HepG2 (cell line): Measurements from ENCODE around the gene APOBEC3B. TPM values are rescaled to one million over a fixed set of nuclear protein-coding genes. Genes with fewer than 3 reads are reported as not detected.

Experiments used
- ASH2L ChIP-seq: fragments of 300-600, 200-600 bp; sonication (generic); IDR thresholded peaks from 2 replicates; pipeline ENCODE4 v1.7.0; 2017; ENCODE audit warnings: low read depth, mild to moderate bottlenecking, moderate library complexity, mixed read lengths, low read length; ENCODE audit not compliant: insufficient read length
- ELF3 ChIP-seq: IDR thresholded peaks from 2 replicates; pipeline ENCODE4 v1.6.1; 2016; ENCODE audit warnings: missing genetic modification reagents, missing compliant biosample characterization
- ELF4 ChIP-seq: sonication (generic); formaldehyde crosslinking; IDR thresholded peaks from 2 replicates; pipeline ENCODE4 v1.5.0; 2020; ENCODE audit warnings: missing genetic modification reagents, mild to moderate bottlenecking, moderate library complexity, borderline replicate concordance
- GATAD1 ChIP-seq: IDR thresholded peaks from 2 replicates; pipeline ENCODE4 v1.6.1; 2016; ENCODE audit warnings: missing genetic modification reagents, missing compliant biosample characterization
- GLI4 ChIP-seq: sonication (generic); formaldehyde crosslinking; IDR thresholded peaks from 2 replicates; pipeline ENCODE4 v1.5.1; 2020; ENCODE audit warnings: missing genetic modification reagents, mild to moderate bottlenecking, moderate library complexity, borderline replicate concordance
- HNF4A ChIP-seq: sonication (generic); formaldehyde crosslinking; IDR thresholded peaks from 2 replicates; pipeline ENCODE4 v1.4.0; 2020; ENCODE audit warnings: missing genetic modification reagents
- IRX3 ChIP-seq: sonication (generic); formaldehyde crosslinking; IDR thresholded peaks from 2 replicates; pipeline ENCODE4 v1.8.1; 2023; ENCODE audit warnings: mild to moderate bottlenecking, low read depth, missing genetic modification reagents, borderline replicate concordance
- MBD4 ChIP-seq: IDR thresholded peaks from 2 replicates; pipeline ENCODE4 v1.6.1; 2012; ENCODE audit warnings: low read length, inconsistent platforms, borderline replicate concordance
- MEIS1 ChIP-seq: sonication (generic); formaldehyde crosslinking; IDR thresholded peaks from 2 replicates; pipeline ENCODE4 v1.9.0; 2021; ENCODE audit warnings: mild to moderate bottlenecking, missing genetic modification reagents, moderate library complexity, borderline replicate concordance
- NFYB ChIP-seq: sonication (generic); formaldehyde crosslinking; IDR thresholded peaks from 2 replicates; pipeline ENCODE4 v1.4.0; 2020; ENCODE audit warnings: missing genetic modification reagents
- POGK ChIP-seq: sonication (generic); formaldehyde crosslinking; conservative IDR thresholded peaks from 2 replicates; pipeline ENCODE4 v1.8.0; 2022; ENCODE audit warnings: mild to moderate bottlenecking, moderate library complexity, missing genetic modification reagents
- POLR2AphosphoS5 ChIP-seq: IDR thresholded peaks from 2 replicates; pipeline ENCODE4 v1.6.1; 2012; ENCODE audit warnings: low read depth, low read length
- SIN3A ChIP-seq: IDR thresholded peaks from 2 replicates; pipeline ENCODE4 v1.6.1; 2011; ENCODE audit warnings: low read depth, mild to moderate bottlenecking, control low read depth, low read length, borderline replicate concordance
- ZBTB21 ChIP-seq: sonication (generic); formaldehyde crosslinking; IDR thresholded peaks from 2 replicates; pipeline ENCODE4 v1.4.0; 2020; ENCODE audit warnings: missing genetic modification reagents
- ZBTB38 ChIP-seq: sonication (generic); formaldehyde crosslinking; IDR thresholded peaks from 2 replicates; pipeline ENCODE4 v1.5.1; 2020; ENCODE audit warnings: mild to moderate bottlenecking, missing genetic modification reagents
- ZBTB7B ChIP-seq: sonication (generic); formaldehyde crosslinking; IDR thresholded peaks from 2 replicates; pipeline ENCODE4 v1.4.0; 2020; ENCODE audit warnings: missing genetic modification reagents
- ZFP36L1 ChIP-seq: sonication (generic); formaldehyde crosslinking; IDR thresholded peaks from 2 replicates; pipeline ENCODE4 v1.8.0; 2022; ENCODE audit warnings: mild to moderate bottlenecking, missing genetic modification reagents, moderate library complexity
- ZFP91 ChIP-seq: sonication (generic); formaldehyde crosslinking; IDR thresholded peaks from 2 replicates; pipeline ENCODE4 v1.9.0; 2022; ENCODE audit warnings: missing genetic modification reagents, mild to moderate bottlenecking, borderline replicate concordance
- ZNF33B ChIP-seq: sonication (generic); formaldehyde crosslinking; IDR thresholded peaks from 2 replicates; pipeline ENCODE4 v1.5.1; 2020; ENCODE audit warnings: mild to moderate bottlenecking, missing genetic modification reagents
- ZNF564 ChIP-seq: sonication (generic); formaldehyde crosslinking; IDR thresholded peaks from 2 replicates; pipeline ENCODE4 v1.8.1; 2023; ENCODE audit warnings: mild to moderate bottlenecking, missing genetic modification reagents
- ZSCAN9 ChIP-seq: IDR thresholded peaks from 2 replicates; pipeline ENCODE4 v1.6.1; 2016; ENCODE audit warnings: borderline replicate concordance
- polyA plus RNA-seq, 8 experiments: library from polyadenylated mRNA; depleted of rRNA in 3 of 8; stranded (reverse) in 7 of 8; unstranded in 1 of 8; fragments of >200 nt; fragmentation: Illumina TruSeq in 4 of 8; extraction: Trizol in 4 of 8; gene quantifications; 2 replicates each; pipeline versions ENCODE4 v1.2.1 to v1.2.3, GENCODE V29; 2011 to 2016; ENCODE audit warnings: low read depth in 4 of 8, missing spikeins in 1 of 8, mixed read lengths in 1 of 8; ENCODE audit not compliant: insufficient read depth in 1 of 8
- total RNA-seq, 5 experiments: library from RNA; depleted of rRNA; stranded (reverse); fragments of >200 nt; fragmentation: Illumina TruSeq; extraction: Trizol; gene quantifications; 2 replicates each; pipeline ENCODE4 v1.2.3, GENCODE V29; 2016; ENCODE audit warnings: low read depth in 1 of 5
- TF ChIP-seq, protein P1 (sequence below): sonication (generic); formaldehyde crosslinking; IDR thresholded peaks from 2 replicates; pipeline ENCODE4 v1.4.0; 2020; ENCODE audit warnings: missing genetic modification reagents, mild to moderate bottlenecking, borderline replicate concordance
- TF ChIP-seq, protein P2 (sequence below): sonication (generic); formaldehyde crosslinking; IDR thresholded peaks from 2 replicates; pipeline ENCODE4 v1.4.0; 2020; ENCODE audit warnings: missing genetic modification reagents

APOBEC3B gene
- total and polyA plus RNA-seq, 2 of the 13 experiments (the other 11 are each of a cell fraction or from before 2014, with no cell fraction given): 6.7 to 8.8 TPM

DNA sequence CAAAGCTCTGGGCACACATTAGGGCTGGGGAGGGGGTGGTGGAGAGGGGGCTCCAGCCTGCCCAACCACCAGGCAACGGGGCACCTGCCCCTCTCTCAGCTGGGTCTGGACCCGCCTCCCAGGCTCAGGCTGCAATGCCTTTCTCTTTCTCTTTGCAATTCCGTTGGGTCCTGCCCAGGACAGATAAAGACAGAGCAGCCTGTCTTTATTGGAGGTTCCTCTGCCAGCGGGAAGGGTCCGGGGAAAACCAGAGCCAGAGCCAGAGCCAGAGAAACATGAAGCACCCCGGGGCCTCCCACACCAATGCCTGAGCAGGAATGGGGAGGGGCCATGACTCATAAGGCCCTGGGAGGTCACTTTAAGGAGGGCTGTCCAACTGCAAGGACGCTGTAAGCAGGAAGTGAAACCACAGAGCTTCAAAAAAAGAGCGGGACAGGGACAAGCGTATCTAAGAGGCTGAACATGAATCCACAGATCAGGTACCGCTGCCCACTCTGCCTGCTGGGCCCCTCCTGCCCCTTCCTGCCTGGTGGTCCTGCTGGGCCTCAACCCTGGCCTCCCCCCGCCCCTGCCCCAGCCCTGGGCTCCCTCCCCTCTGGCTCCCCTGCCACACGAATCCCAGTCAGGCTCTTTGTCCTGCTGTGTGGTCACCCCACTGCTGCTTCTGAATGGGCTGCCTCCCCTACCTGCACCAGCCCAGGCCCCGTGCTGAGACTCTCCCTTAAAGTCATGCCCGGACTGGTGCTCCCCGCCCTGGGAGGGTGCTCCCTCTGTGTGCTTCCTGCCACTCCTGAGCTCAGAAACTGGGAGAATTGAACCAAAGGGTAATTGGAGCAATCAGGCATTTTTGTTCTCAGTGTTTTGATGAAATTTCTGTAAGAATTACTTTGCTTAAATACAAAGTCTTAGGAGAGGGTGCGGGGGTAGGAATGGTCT is at the start of gene APOBEC3B (continued):
- peak; percentile 15; the same call in 1 of the 2 replicates for TF ChIP-seq ZBTB38 (CRISPR knock-in tag)
- TF ChIP-seq ZSCAN9 (CRISPR knock-in tag): no peak
- no peak for TF ChIP-seq MBD4
- peak; percentile 54 for TF ChIP-seq NFYB (CRISPR knock-in tag)
- TF ChIP-seq HNF4A (CRISPR knock-in tag): no peak
- TF ChIP-seq ZFP91 (CRISPR knock-in tag): peak; percentile 98
- no peak for TF ChIP-seq GLI4 (CRISPR knock-in tag)
- TF ChIP-seq, protein P1, sequence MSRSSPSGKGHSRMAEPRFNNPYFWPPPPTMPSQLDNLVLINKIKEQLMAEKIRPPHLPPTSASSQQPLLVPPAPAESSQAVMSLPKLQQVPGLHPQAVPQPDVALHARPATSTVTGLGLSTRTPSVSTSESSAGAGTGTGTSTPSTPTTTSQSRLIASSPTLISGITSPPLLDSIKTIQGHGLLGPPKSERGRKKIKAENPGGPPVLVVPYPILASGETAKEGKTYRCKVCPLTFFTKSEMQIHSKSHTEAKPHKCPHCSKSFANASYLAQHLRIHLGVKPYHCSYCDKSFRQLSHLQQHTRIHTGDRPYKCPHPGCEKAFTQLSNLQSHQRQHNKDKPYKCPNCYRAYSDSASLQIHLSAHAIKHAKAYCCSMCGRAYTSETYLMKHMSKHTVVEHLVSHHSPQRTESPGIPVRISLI: peak; percentile 55; the same call in 1 of the 2 replicates
- no peak for TF ChIP-seq ZFP36L1 (CRISPR knock-in tag)
- 0 out of 2 replicates have a peak, but pooled peaks have one; percentile 48 for TF ChIP-seq ELF4
- no peak for TF ChIP-seq ZNF33B (CRISPR knock-in tag)
- TF ChIP-seq ASH2L: no peak
- TF ChIP-seq ZBTB21: no peak
- TF ChIP-seq IRX3 (CRISPR knock-in tag): no peak
- 0 out of 2 replicates have a peak, but pooled peaks have one; percentile 30 for TF ChIP-seq POGK (CRISPR knock-in tag)
- TF ChIP-seq ELF3 (CRISPR knock-in tag): peak; percentile 62; the same call in 1 of the 2 replicates
- peak; percentile 82; the same call in 1 of the 2 replicates for TF ChIP-seq SIN3A
- TF ChIP-seq, protein P2, sequence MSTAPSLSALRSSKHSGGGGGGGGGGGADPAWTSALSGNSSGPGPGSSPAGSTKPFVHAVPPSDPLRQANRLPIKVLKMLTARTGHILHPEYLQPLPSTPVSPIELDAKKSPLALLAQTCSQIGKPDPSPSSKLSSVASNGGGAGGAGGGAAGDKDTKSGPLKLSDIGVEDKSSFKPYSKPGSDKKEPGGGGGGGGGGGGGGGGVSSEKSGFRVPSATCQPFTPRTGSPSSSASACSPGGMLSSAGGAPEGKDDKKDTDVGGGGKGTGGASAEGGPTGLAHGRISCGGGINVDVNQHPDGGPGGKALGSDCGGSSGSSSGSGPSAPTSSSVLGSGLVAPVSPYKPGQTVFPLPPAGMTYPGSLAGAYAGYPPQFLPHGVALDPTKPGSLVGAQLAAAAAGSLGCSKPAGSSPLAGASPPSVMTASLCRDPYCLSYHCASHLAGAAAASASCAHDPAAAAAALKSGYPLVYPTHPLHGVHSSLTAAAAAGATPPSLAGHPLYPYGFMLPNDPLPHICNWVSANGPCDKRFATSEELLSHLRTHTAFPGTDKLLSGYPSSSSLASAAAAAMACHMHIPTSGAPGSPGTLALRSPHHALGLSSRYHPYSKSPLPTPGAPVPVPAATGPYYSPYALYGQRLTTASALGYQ: no peak
- TF ChIP-seq ZBTB7B (CRISPR knock-in tag): 0 out of 2 replicates have a peak, but pooled peaks have one; percentile 22
- TF ChIP-seq ZNF564 (CRISPR knock-in tag): peak; percentile 52; the same call in 1 of the 2 replicates
- TF ChIP-seq MEIS1 (CRISPR knock-in tag): peak; percentile 45; the same call in 1 of the 2 replicates
- TF ChIP-seq GATAD1 (CRISPR knock-in tag): peak; percentile 54; the same call in 1 of the 2 replicates
- peak; percentile 28; the same call in 1 of the 2 replicates for TF ChIP-seq POLR2AphosphoS5
